ENCODE results near the gene ZC2HC1C.
A peak's percentile ranks its signal among the peaks of the same experiment; 100 is the strongest.
"Not testable (repeated sequence)": the region's sequence is repeated elsewhere in the genome, so short reads cannot be mapped to it uniquely, and the experiment has no call there.

Gene ZC2HC1C

GRCh38 chr14:75059642-75060041 is 9.8 kb upstream of the ZC2HC1C start:
- DNase-seq: no peak

- DNase-seq: no peak
Observed at GRCh38 chr14:75060420-75060819, 9.0 kb upstream of the ZC2HC1C start.

- no peak for DNase-seq
Observed at GRCh38 chr14:75063013-75063412, 6.4 kb upstream of the ZC2HC1C start.

GRCh38 chr14:75063491-75064204 is 5.8 kb upstream of the ZC2HC1C start, which contains the start of gene ACYP1:
Gene ACYP1, minus strand, starts transcription at chr14:75064024. Its CDS starts 471 bp downstream, at chr14:75063553.
- peak; percentile 88 for DNase-seq

DNA sequence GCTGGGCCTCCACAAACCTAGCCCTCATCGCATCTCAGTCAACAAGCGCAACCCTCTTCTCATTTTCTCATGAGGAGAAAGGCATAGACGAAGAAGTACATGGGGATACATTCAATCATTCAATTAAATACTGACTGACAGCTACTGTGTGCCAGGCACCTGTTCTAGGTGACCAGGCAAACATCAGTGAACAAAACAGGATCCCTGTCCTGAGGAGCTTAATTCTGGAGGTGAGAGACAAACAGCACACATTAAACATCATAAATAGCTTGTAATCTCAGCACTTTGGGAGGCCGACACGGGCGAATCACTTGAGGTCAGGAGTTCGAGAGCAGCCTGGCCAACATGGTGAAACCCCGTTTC is 5.3 kb upstream of the ZC2HC1C start:
- no peak for DNase-seq

DNA sequence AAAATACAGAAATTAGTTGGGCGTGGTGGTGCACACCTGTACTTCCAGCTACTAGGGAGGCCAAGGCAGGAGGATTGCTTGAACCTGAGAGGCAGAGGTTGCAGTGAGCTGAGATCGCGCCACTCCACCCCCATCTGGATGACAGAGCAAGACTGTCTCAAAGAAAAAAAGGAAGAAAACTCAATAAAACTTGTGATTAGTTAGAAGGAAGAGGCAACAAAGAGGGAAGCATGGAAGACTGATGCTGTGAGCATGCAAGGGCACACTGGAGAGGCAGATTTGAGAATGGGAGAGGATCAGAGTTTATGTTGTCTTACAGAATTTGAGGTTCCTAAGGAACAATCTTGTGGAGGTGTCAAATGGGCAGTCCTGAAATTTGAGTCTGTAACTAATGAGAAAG is 2.8 kb upstream of the ZC2HC1C start:
- no peak for DNase-seq

DNA sequence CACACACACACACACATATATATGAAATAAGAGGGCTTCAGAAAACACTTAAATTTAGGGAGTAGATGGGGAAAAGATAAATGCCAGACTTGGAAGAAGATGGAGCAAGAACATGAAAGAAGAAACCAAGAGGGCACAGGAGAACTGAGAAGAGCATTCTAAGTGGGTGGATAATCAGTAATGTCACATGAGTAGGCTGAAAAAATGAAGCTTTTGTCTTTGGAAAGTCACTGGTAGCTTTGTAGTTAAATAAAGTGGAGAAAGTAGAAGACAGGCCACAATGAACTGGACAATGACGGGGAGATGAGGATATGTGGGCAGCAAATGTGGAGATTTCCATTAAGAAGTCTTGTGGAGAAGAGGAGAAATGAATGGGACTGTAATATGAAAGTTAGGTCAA is 2.2 kb upstream of the ZC2HC1C start:
- no peak for DNase-seq

DNA sequence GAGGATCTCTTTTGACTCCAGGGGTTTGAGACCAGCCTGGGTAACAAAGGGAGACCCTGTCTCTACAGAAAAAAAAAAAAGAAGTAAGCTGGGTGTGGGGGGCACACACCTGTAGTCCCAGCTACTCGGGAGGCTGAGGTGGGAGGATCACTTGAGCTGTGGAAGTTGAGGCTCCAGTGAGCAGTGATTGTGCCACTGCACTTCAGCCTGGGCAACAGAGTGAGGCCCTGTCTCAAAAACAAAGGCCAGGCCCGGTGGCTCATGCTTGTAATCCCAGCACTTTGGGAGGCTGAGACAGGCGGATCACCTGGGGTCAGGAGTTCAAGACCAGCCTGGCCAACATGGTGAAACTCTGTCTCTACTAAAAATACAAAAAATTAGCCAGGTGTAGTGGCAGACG is 1.7 kb upstream of the ZC2HC1C start:
- not testable (repeated sequence) for DNase-seq

DNA sequence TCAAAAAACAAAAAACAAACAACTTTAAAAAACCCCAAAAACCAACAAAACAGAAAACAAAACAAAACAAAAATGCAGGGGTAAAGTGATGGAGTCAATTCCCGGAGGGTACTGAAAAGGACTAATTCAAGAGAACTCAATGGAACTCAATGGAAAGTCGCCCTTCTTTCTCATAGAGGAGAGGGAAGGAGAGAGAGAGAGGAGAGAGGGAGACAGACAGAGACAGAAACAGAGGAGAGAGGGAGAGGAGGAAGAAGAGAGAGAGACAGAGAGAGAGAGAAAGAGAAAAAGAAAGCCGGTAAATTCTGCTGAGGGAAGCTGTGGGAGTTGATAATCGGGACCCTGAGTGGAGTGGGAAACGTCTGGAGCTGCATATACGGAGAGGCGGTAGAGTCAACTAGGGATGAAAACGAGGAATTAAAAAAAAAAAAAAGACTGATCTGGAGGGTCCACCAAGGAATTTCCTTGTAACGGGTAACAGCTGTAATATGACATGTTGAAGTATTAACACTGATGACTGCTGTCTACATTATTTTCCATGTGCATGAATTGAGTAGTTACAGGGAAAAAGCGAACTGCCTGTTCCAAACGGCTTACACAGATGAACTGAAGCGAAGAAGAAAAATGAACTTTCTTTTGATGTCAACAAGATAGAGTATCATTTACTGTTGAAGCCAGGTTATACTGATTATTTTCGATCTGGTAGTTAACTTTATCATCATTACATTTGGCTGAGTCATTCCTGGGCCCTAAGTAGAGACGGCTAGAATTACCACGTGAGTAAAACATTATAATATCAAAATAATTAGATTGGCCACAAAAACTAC is 934 bp upstream of the ZC2HC1C start:
- no peak for DNase-seq

- no peak for DNase-seq
Observed at GRCh38 chr14:75069811-75070145, 337 bp downstream of the ZC2HC1C start.

GRCh38 chr14:75070383-75070782 is 942 bp downstream of the ZC2HC1C start:
- DNase-seq: no peak

- DNase-seq: no peak
Observed at GRCh38 chr14:75077794-75078193, 8.4 kb downstream of the ZC2HC1C start.

DNA sequence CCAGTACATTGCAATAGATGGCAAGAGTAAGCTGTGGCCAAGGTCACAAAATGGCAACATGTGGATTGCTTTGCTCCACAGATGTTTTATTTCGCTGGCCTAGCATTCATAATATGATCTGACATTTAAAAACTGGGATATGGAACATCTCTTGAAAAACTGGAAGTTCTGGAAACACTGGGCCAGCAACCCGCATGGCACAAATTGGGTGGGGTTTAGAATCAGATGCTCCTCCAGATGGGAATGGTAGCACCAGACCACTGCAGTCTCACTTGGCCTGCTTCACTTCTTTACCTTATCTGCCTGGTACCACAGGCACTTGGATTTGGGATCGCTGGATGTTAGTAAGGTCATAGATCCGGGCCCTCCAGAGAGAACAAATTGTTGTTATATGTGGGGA is 10.1 kb downstream of the ZC2HC1C start:
- DNase-seq: no peak

DNA sequence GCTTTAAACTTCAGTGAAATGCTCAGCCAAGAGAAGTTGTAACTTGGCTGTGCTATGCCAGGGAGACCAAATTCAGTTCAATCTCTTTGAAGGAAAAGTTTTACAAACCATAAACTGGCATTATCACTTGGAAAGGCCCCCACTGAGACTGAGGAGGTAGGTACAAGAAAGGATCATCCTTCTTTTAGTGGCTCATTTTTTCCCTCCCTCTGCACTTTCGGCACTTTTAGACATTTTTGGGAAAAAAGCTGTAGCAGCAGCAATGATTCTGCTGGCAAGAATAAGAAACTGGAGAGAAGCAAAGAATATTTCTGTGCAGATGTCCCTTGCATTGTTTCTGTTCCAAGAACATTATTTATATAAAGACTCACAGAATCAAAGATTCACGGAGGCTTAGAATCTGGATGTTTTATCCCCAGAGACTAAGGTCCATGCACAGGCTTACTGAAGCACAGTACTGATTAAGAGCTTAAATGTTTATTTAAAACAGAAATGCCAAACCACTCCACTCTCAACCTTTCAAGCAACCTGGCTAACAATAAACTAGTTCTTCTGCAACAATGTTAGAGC is 12.3 kb downstream of the ZC2HC1C start:
- no peak for DNase-seq

GRCh38 chr14:75083271-75083670 is 13.8 kb downstream of the ZC2HC1C start:
- no peak for DNase-seq

DNA sequence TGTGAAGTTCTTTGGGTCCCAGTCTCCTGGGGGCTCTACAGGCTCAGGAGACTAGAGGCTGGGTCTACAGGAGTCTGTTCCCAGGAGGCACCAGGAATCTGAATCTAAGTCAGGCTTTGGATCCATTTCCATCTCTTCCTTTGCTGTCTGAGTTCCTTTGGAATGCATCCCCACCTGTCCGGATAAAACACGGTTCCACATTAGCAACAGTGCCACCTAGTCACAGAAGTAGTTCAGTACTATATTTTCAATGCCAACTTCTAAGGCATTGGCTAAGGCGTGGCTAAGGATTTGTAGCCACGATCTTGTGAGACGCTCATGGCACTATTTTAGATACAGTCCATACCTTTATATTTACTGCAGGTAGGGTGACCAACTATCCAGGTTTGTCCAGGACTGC is 15.1 kb downstream of the ZC2HC1C start:
- no peak for DNase-seq

GRCh38 chr14:75088153-75088552 is 18.7 kb downstream of the ZC2HC1C start:
- DNase-seq: no peak

DNA sequence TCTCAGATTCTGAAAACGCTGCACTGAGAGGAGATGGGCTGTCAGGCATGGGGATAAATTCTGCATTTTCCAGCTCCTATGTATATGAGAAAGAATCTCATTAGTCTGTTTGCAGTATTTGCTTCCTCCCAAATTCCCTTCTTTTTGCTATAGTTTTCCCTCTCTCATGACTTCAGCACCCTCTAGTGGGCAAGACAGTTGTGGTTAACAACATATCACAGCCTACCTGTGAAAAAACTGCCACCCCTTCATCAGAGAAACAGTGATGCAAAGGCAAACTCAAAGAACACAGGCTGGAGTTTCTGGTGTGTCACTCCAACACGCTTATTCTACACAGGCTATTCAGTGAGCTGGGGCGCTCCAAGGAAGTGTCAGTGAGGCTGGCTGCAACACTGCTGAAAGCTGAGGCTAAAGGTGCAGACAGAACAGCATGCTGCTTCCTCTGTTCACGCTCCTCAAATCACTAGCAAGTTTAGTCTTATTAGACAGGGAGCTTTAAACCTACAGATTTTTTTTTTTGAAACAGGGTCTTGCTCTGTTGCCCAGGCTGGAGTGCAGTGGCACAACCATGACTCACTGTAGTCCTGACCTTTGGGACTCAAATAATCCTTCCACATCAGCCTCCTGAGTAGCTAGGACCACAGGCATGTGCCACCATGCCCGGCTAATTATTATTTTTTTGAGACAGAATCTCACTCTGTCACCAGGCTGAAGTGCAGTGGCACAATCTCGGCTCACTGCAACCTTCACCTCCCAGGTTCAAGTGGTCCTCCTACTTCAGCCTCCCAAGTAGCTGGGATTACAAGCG is 19.3 kb downstream of the ZC2HC1C start:
- DNase-seq: peak; percentile 24

- no peak for DNase-seq
Observed at GRCh38 chr14:75090353-75090752, 20.9 kb downstream of the ZC2HC1C start.

GRCh38 chr14:75091251-75091650 is 21.8 kb downstream of the ZC2HC1C start:
- DNase-seq: no peak

GRCh38 chr14:75092698-75093097 is 23.3 kb downstream of the ZC2HC1C start:
- DNase-seq: no peak

DNA sequence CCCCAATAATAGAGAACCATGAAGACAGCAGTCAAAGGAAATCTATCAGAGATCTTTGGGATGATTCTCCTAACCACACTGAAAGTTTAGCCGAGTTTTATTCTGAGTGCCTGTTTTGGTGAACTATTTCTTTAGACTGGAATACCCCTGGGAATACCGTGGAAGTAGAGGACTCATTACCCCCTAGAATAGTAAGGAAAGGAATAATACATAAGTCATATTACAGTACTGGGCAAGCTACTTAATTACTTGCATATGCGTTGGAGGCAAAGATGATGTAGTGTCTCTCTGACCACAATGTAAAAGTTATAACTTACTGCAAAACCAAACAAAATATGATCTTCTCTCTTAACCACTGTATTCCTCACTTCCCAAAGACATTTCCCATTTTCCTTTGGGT is 25.5 kb downstream of the ZC2HC1C start:
- DNase-seq: no peak

DNA sequence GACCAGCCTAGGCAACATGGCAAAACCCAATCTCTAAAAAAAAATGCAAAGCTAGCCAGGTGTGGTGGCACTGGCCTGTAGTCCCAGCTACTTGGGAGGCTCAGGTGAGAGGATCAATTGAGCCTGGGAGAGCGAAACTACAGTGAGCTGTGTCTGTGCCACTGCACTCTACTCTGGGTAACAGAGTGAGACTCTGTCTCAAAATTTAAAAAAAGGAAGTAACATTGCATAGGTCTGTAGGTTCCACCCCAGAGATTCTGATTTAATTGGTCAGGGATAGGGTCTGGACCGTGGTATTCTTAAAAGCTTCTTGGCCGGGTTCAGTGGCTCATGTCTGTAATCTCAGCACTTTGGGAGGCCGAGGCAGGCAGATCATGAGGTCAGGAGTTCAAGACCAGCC is 26.2 kb downstream of the ZC2HC1C start:
- DNase-seq: no peak
